Stimulated activated CD4-positive, alpha-beta T cell treated with anti-CD3 and anti-CD28 coated beads, Interleukin-4, amount 100 ng/mL, for 1 hour (primary cell): ENCODE data around the gene C2orf72.

Experiments used
- DNase-seq: peaks from one replicate; pipeline ENCODE4 v3.0.0-alpha.2; 2020

C2orf72 gene

DNA sequence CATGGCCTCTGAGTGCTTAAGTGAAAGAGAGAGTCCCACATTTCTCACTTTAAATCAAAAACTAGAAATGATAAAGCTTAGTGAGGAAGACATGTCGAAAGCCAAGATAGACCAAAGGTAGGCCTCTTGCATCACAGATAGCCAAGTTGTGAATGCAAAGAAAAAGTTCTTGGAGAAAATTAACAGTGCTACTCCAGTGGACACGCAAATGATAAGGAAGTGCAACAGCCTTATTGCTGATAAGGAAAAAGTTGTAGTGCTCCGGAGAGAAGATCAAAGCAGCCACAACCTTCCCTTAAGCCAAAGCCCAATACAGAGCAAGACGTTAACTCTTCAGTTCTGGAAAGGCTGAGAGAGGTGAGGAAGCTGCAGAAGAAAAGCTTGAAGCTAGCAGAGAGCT lies 51.4 kb downstream of the C2orf72 start:
- no peak for DNase-seq

DNA sequence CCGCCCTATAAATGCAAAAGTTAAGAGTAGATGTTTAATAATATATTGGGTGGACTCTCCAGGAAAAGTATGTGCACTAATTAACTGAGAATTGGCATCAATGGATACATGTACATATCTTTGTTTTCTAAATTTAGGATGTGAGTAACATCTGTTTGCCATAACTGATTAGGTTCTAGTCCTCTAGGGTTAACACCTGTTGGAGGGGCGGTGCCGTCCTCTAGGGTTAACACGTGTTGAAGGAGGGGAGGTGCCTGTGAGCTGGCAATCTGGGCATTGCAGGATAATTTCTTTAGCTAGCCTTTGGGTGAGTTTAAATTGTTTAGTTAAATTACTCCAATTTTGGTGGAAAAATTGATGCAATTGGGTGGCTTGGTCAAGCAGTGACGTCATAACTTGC lies 56.6 kb downstream of the C2orf72 start:
- no peak for DNase-seq

DNA sequence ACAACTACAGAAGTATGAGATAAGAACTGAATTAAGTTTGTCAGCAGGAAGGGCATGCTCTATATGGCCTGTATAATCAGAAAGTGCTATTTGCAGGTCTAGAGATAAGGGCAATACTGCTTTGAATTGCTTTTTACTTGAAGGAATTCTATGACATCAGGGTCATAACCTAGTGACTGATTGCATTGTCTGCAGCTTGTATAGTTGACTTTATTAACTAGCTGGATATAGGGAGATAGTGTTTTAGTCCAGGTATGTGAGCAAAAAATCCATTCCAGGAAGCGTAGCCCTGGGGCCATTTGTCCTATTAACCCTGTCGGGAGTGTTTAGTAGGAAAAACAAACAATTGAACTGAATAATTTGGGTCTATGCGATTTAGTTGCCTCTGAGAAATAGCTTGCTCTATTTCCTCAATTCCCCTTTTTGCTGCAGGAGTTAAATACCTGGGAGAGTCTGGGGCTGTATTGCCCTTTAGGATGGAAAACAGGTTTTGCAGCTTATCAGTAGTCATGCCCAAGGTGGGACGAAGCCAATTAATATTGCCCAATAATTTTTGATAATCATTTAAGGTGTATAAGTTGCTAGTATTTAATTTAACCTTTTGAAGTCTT lies 57.5 kb downstream of the C2orf72 start:
- no peak for DNase-seq
